Nephron (organoid): ENCODE measurements around the gene PYHIN1.

Experiments
- H3K27ac Mint-ChIP-seq, 3 experiments: 2 replicates each; pipeline ENCODE4 v1.8.0; 2020; ENCODE audit warnings: mixed read lengths in 3 of 3, mild to moderate bottlenecking in 2 of 3, moderate library complexity in 1 of 3
- H3K27me3 Mint-ChIP-seq: 2 replicates; pipeline ENCODE4 v1.8.0; 2021; ENCODE audit warnings: low read depth, mild to moderate bottlenecking, moderate library complexity, mixed read lengths
- H3K36me3 Mint-ChIP-seq: 2 replicates; pipeline ENCODE4 v1.8.0; 2020; ENCODE audit warnings: low read depth, mixed read lengths
- H3K4me1 Mint-ChIP-seq: 2 replicates; pipeline ENCODE4 v1.8.0; 2020; ENCODE audit warnings: mixed read lengths
- H3K4me3 Mint-ChIP-seq, 3 experiments: 2 replicates each; pipeline ENCODE4 v1.8.0; 2020; ENCODE audit warnings: mild to moderate bottlenecking in 3 of 3, mixed read lengths in 3 of 3, moderate library complexity in 2 of 3
- H3K9me3 Mint-ChIP-seq: 2 replicates; pipeline ENCODE4 v1.8.0; 2020; ENCODE audit warnings: mixed read lengths
- CTCF ChIP-seq, 3 experiments: fragments of 200-600 bp; sonication (generic); IDR thresholded peaks; one replicate each; pipeline ENCODE4 v1.5.0; 2021; ENCODE audit warnings: antibody characterized with exemption in 3 of 3; ENCODE audit not compliant: unreplicated experiment in 3 of 3

PYHIN1 gene

GRCh38 chr1:158931055-158931737 lies at the start of gene PYHIN1:
PYHIN1 (plus strand) TSS chr1:158931552; CDS start chr1:158936911, 5,359 bp downstream.
- Mint-ChIP-seq H3K27ac (no peak within 1 kb of the TSS), H3K4me1 (no peaks in the 10 kb centered on the region), H3K36me3 (no peaks in the 10 kb centered on the region), H3K27me3 (no peaks in the 10 kb centered on the region), H3K9me3 (no peaks in the 10 kb centered on the region), H3K4me3 (no peak within 1 kb of the TSS)
- TF ChIP-seq CTCF (IDR thresholded peaks at IDR 0.05; ENCODE audit: unreplicated experiment in 3 of 3) = no peak

GRCh38 chr1:158893654-158894053 lies 37.7 kb upstream of the PYHIN1 start:
- Mint-ChIP-seq H3K9me3 (peaks cover 4% of the 10 kb centered on the region), H3K4me3 (no peak overlapping the region), H3K36me3 (no peaks in the 10 kb centered on the region), H3K27ac (no peak overlapping the region), H3K4me1 (no peaks in the 10 kb centered on the region), H3K27me3 (no peaks in the 10 kb centered on the region)
- TF ChIP-seq CTCF (IDR thresholded peaks at IDR 0.05; ENCODE audit: unreplicated experiment in 3 of 3) = no peak

GRCh38 chr1:158898722-158899121 lies 32.6 kb upstream of the PYHIN1 start:
- no peak overlapping the region for H3K4me3 Mint-ChIP-seq
- H3K36me3 Mint-ChIP-seq = no peaks in the 10 kb centered on the region
- H3K9me3 Mint-ChIP-seq = peaks cover 2% of the 10 kb centered on the region
- no peaks in the 10 kb centered on the region for H3K4me1 Mint-ChIP-seq
- no peaks in the 10 kb centered on the region for H3K27me3 Mint-ChIP-seq
- no peak overlapping the region for H3K27ac Mint-ChIP-seq
- no peak for TF ChIP-seq CTCF (IDR thresholded peaks at IDR 0.05; ENCODE audit: unreplicated experiment in 3 of 3)

- TF ChIP-seq CTCF (IDR thresholded peaks at IDR 0.05; ENCODE audit: unreplicated experiment in 3 of 3) = no peak
- Mint-ChIP-seq H3K27ac (no peak overlapping the region), H3K36me3 (no peaks in the 10 kb centered on the region), H3K9me3 (no peaks in the 10 kb centered on the region), H3K27me3 (no peaks in the 10 kb centered on the region), H3K4me3 (no peak overlapping the region), H3K4me1 (no peaks in the 10 kb centered on the region)
These were observed 29.7 kb upstream of the PYHIN1 start for GRCh38 chr1:158901623-158902022.

- Mint-ChIP-seq H3K4me3 (no peak overlapping the region), H3K27me3 (no peaks in the 10 kb centered on the region), H3K36me3 (no peaks in the 10 kb centered on the region), H3K9me3 (peaks cover 10% of the 10 kb centered on the region), H3K4me1 (no peaks in the 10 kb centered on the region), H3K27ac (no peak overlapping the region)
- TF ChIP-seq CTCF (IDR thresholded peaks at IDR 0.05; ENCODE audit: unreplicated experiment in 3 of 3) = no peak
These were observed 15.3 kb upstream of the PYHIN1 start for GRCh38 chr1:158916085-158916484.

GRCh38 chr1:158924677-158925076 lies 6.7 kb upstream of the PYHIN1 start:
- no peak for TF ChIP-seq CTCF (IDR thresholded peaks at IDR 0.05; ENCODE audit: unreplicated experiment in 3 of 3)
- Mint-ChIP-seq H3K4me1 (no peaks in the 10 kb centered on the region), H3K4me3 (no peak overlapping the region), H3K9me3 (peaks cover 2% of the 10 kb centered on the region), H3K27ac (no peak overlapping the region), H3K27me3 (no peaks in the 10 kb centered on the region), H3K36me3 (no peaks in the 10 kb centered on the region)
